ENCODE measurements around the gene BMF.

GRCh38 chr15:40069178-40070165 is 39.2 kb downstream of the BMF start:
- TF ChIP-seq CTCF (IDR thresholded peaks at IDR 0.05) (no peak), POLR2A (IDR thresholded peaks at IDR 0.05) (peak in 1 of 2 donors; percentile 62)
